ENCODE measurements around the gene FASTKD3.
"Not testable (repeated sequence)": the region's sequence is repeated elsewhere in the genome, so short reads cannot be mapped to it uniquely, and the experiment has no call there.

FASTKD3 gene, protein sequence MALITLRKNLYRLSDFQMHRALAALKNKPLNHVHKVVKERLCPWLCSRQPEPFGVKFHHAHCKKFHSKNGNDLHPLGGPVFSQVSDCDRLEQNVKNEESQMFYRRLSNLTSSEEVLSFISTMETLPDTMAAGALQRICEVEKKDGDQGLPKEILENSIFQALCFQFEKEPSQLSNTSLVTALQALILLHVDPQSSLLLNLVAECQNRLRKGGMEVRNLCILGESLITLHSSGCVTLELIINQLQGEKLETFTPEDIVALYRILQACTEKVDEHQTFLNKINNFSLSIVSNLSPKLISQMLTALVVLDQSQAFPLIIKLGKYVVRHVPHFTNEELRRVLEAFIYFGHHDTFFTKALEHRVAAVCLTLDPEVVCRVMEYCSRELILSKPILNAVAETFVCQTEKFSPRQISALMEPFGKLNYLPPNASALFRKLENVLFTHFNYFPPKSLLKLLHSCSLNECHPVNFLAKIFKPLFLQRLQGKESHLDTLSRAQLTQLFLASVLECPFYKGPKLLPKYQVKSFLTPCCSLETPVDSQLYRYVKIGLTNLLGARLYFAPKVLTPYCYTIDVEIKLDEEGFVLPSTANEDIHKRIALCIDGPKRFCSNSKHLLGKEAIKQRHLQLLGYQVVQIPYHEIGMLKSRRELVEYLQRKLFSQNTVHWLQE

DNA sequence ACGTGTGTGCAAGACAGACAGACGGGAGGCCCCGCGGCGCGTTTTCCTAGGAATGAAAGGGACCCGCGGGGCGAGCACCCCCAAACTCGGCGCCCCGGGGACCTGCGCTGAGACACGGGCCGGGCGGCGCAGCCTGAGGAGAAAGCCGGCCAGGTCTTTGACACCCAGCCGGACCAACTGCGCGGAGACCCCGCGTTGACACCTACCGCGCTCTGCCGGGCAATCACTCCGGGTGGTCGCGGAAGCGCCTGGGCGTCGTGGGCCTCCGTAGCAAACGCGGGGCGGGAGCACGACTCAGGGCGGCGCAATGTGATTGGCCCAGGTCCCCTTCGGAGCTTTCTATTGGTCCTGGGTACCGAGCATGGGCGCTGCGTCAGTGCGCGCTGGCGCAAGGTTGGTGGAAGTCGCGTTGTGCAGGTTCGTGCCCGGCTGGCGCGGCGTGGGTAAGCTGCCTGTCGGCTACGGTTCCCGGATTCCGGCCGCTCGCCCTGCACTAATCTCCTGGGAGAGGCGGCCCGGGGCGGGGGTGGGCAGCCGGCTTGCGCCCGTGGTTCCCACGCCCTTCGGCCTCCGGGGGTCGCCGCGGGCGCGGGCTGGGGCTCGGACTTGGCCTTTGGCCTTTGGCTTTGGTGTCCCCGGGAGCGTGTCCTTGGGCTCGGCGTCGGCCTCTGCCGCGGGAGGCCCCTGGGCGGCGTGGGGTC lies at the start of gene FASTKD3, which contains the start of gene MTRR:
Gene FASTKD3 (minus strand): TSS at position 259 of the 701 bp plus-strand sequence. CDS start 948 bp downstream, outside the sequence.
Gene MTRR (plus strand): TSS at position 376 of the 701 bp plus-strand sequence. CDS start 1,647 bp downstream, outside the sequence.
- peak; percentile 44 to 92 (median 89) for DNase-seq

DNA sequence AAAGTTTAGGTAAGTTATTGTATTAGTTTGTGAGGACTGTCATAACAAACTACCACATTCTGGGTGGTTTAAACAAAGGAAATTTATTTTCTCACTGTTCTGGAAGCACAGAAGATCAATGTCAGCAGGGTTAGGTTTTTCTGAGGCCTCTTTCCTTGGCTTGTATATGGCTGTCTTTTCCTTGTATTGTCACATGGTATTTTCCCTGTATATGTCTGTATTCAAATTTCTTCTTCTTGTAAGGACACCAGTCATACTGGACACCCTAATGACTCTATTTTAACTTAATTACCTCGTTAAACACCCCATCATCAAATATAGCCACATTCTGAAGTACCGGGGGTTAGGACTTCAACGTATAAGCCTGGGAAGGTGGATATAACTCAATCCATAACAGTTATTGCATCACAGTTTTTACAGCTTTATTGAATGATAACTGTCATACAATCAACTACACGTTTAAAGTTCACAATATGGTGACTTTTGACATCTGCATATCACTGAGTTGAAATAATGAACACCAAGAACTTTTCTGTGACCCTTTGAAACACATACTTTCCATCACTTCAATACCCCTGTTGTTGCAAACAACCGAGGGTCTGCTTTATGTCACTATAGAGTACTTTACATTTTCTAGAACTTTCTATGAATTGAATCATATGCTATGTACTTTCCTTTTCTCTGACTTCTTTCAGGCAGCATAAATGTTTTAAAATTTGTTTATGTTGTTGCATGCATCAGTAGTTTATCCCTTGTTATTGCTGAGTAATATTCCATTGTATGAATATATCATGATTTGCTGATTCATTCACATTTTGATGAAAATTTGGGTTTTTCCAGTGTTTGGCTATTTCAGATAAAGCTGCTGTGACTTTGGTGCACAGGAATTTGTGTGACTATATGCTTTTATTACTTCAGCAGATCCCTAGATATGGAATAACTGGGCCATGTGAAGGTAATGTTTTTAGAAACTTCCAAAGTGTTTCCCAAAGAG lies 48.6 kb upstream of the FASTKD3 start:
- no peak for DNase-seq

DNA sequence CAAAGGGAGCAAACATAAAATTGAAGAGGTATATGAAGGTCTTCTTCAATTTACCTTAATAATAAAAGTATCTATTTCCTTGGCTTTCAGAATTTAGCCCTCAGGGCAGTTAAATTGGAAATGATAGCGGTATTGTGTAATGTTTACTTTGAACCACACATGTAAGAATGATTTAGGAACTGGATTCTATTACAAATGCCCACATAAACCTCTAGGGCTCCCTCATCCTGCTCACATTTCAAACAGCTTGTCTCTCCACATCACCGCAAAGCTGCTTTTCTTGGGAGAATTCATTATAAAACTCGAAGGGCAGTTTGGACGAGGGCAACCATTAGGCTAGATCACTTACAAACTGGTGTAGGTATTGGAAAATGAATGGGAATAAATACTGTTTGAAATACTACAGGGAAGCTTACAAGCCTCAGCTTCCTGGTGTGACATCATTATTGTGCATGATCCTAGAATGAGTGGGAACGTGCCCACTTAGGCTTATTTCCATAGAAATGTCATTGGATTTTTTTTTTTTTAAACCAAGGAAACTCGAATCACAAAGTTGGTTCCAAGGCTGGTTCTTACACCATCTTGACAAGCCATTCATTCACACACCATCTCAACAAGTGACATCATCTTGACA lies 47.5 kb upstream of the FASTKD3 start:
- no peak for DNase-seq

DNA sequence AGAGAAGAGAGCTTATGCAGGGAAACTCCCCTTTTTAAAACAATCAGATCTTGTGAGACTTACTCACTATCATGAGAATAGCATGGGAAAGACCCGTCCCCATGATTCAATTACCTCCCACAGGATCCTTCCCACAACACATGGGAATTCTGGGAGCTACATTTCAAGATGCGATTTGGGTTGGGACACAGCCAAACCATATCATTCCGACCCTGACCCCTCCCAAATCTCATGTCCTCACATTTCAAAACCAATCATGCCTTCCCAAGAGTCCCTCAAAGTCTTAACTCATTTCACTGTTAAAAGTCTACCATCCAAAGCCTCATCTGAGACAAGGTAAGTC lies 42.6 kb upstream of the FASTKD3 start:
- not testable (repeated sequence) for DNase-seq

DNA sequence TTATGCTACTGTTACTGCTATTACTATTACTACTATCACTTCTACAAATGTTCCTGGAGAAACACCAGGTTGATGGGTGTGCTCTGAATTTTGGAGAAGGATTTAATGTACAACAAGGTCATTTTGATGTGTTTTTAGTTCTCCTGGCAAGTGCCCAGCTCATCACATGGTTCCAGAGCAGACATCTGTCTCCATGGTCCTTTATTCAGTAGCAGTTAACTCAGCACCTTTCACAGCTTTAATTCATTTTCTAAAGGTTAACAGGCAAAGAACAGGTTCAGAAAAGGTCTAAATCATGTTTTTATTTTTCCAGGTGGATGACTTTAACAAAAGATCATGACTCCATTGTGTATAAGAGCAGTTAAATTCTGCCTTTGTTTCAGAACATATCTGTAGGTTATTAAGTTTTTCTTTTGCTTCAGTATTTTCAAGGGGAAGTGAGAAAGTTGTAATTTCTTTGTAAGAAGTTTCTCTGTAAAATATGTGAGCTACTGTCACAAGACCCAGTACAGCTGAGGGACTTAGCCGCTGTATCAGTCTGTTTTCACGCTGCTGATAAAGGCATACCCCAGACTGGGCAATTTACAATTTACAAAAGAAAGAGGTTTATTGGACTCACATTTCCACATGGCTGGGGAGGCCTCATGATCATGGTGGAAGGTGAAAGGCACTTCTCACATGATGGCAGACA lies 42.1 kb upstream of the FASTKD3 start:
- DNase-seq = peak in 1 of 14 donors; percentile 1

DNA sequence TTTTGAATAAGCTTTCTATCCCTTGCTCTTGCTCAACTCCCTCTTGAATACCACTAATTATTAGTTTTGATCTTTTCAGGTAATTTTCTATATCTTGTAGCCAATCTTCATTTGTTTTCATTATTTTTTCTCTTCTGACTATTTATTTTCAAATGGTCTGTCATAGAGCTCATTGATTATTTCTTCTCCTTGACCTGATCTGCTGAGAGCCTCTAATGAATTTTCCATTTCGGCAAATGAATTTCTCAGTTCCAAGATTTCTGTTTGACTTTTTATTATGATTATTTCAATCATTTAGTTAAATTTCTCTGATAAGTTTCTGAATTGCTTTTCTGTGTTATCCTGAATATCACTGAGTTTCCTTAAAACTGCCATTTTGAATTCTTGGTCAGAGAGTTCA lies 39.5 kb upstream of the FASTKD3 start:
- DNase-seq = no peak

DNA sequence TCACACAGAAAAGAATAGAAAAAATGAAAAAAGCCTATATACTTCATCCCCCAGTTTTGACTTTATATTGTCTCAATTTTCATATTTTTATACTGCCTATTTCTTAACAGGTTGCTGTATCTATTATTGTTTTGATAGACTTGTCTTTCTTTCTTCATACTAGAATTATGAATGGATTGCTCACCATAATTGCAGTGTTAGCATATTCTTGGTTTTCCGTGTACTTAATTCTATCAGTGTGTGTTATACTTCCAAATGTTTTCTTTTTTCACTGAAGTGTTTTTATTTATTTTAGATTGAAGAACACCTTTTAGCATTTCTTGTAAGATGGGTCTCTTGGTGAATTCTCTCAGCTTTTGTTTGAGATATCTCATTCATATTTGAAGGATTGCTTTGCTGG lies 38.8 kb upstream of the FASTKD3 start:
- DNase-seq = no peak

DNA sequence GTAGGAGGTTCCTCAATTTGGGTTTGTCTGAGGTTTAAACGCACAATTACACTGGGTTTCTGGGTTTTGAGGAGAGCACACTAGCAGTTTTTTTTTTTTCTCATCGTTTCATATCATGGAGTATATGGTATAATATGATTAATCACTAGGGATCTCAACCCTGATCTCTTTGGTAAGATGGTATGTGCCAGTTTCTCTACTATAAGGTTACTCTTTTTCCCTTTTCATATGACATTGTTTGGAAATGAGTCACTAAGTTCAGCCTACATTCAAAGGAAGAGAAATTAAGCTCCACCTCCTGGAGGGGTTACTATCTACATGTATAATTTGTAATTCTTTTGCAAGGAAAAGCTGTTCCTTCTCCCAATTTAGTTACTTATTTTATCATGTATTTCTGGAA lies 35.3 kb upstream of the FASTKD3 start:
- DNase-seq = no peak

DNA sequence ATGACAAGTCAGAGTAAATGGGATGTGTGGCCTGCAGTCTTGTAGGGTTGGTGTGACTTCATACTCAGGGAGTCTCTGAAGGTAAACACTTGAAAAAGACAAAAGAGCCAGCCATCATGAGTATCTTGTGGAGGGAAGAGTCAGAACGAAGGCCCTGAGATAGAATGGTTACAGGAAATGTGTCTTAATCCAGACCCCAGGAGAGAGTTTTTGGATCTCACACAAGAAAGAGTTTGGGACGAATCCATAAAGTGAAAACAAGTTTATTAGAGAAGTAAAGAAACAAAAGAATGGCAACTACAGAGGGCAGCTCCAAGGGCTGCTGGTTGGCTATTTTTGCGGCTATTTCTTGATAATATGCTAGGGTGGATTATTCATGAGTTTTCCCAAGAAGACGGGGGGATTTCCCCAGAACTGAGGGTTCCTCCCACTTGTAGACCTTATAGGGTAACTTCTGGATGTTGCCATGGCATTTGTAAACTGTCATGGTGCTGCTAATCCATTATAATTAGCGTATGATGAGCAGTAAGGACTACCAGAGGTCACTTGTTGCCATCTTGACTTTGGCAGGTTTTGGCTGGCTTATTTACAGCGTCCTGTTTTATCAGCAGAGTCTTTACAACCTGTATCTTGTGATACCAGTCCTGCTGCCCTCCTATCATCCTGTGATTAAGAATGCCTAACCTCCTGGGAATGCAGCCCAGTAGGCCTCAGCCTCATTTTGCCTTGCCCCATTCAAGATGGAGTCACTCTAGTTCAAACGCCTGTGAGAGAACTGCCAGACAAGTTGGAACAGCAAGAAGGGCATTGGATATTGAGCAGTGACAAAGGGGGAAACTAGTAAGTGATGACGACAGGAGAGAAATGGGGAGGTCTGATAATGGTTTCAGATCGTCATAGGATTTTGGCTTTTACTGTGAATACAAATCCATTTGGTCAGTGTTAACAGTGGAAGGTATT lies 34.1 kb upstream of the FASTKD3 start:
- no peak for DNase-seq

DNA sequence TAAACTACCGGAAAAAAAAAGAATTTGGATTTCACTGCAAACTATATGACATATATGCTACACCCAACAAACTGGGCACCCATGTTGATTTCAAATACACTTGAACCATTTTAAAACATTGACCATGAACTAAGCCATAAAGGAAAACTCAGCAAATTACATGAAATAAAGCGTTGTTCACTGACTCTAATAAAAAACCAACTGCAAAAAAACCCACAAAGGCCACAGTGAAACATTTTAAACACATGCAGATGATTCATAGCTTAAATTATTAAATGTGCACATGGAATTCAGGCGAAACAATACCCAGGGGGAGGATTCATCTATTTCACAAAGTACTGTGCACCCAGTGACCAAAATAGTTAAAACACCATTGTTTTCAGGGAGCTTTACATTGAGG lies 33.4 kb upstream of the FASTKD3 start:
- no peak for DNase-seq

DNA sequence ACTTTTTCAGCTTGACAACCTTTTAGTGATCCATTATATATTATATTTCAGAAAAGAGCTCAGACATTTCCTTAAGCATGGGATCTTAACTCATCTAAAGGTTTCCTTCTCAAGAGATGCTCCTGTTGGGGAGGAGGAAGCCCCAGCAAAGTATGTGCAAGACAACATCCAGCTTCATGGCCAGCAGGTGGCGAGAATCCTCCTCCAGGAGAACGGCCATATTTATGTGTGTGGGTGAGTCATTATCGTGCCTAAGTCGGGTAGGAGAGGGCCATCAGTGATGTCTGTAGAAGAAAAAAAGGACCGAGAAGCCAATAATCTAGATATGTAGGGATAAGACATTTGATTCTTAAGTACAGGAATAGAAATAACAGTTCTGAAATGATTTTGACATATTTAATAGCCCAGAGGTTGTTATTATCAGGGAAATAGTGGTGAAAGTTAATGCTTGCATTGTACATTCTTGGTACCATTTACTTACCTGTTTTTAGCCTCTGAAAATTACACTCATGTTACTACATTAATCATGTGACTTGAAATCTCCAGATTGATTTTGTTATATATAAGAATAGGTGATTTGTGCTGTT lies 28.3 kb upstream of the FASTKD3 start:
- DNase-seq = no peak

DNA sequence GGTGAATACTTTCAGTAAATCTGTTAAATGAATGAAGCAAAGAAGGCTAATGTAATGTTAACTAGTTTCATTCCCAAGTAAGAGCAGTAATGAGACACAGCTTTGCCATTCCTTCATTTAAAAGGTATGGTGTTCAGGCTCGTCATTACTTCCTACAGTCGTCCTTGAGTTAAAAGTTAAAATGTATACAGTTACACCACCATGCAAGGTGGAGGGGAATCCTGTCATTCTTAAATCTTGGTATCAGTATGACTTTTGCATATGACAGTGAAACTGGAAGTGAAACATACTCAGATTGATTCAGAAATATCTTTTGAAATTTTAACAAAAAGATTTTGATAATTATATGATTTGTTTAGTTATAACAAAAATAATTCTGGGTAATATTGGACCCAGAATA lies 26.0 kb upstream of the FASTKD3 start:
- DNase-seq = no peak

DNA sequence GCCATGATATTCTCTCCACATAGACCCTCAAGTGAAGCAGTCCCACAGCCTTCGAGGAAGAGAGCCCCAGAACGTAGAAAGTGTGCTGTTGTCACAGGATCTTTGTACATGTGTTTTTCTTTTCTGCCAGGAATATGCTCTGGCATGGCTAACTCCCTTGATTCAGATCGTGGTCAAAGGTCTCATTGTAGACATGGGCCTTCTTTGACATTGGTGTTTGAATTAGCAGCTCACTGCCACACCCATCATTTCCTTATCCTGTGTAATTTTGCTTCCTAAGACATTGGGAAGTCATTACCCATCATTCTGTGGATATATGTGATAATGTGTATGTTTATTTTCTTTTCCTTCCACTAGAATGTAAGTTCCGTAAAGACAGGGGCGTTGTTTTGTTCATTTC lies 25.6 kb upstream of the FASTKD3 start:
- DNase-seq = no peak

DNA sequence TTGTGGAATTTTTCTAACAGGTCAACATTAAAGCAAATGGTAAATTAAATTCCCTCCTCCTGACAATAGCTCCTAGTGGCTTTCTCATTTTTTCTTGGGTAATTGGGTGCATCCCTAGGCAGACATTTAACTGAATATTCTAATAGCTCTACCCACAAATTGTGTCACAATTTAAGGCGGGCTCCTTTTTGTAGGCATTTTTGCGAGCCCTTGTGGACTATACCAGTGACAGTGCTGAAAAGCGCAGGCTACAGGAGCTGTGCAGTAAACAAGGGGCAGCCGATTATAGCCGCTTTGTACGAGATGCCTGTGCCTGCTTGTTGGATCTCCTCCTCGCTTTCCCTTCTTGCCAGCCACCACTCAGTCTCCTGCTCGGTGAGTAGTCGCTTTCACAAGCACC lies 20.1 kb upstream of the FASTKD3 start:
- DNase-seq = no peak

DNA sequence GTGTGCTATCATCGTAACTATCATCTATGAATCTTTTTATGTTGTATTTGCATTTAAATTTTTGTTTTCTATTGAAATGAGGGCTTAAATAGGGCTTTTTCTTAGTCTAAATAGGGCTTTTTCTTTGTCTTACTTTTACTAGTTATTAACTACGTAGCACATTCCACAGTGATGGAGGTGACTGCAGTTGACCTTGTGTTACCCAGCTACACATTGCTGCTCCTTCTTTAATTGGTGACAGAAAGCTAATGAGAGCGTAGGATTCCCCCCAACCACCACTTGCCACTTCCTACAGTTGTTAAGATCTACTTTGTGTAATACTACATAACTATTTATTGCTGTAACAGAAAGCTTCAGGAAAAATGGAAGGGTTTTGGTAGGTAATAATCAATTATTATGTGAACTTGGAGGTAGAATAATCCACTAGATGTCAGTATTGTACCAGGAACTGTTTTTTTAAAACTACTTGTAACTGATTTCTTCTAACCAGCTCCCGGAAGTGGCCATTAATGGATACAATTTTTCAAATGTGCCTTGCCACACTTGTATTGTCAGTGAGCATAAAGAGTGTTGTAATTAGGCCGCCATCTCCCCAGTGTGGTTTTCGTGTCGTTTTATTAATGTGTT lies 18.1 kb upstream of the FASTKD3 start:
- DNase-seq = peak in 1 of 14 donors; percentile 5

DNA sequence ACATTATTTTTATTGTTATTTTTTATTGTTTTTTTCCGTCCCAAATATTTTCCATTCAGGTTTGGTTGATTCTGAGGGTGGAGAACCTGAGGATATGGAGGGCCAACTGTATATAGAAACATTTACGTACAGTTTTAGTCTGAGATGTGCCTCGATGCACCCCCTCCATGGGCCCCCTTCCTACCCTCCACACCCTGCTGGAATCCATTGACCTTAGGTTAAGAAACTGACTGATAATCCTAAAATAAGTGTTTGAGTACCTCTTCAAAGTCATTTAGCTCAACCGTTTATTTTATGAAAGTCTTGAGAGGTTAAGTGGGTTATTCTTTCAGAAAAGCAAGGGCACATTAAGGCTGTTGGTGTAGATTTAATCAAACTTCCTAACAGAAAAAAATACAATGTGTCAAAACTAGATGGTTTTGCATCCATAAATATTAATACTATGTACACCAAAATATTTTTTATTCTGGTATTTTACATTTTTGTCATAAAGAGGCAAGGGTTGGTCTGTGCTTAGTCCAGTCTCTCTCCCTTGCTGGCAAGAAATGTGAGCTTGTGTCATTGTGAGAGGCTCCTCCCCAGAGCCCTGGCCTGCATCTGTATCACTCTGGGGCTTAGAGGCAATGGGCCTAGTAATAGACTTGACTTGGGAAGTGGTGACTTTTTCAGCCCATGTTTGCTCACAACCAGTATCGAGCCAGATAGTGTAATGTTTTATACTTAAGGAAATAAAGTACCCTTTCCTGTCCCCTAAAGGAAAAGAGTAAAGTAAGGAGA lies 15.8 kb upstream of the FASTKD3 start:
- peak in 3 of 14 donors; percentile 14 to 37 (median 22) for DNase-seq

DNA sequence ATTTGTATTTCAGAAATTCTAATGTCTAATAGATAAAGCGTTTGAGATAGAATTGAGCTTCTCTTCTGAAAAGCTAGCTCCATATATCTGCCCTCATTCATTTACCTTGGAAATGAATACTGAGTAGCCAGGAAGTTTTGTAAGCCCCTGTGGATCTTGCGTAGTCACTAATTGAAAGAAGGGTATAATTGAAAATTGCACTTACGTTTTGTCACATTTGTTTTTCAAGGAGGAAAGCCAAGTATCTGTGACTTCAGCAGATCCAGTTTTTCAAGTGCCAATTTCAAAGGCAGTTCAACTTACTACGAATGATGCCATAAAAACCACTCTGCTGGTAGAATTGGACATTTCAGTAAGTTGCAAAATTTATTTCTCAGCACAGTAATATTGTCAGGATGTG lies 14.1 kb upstream of the FASTKD3 start:
- DNase-seq = no peak

DNA sequence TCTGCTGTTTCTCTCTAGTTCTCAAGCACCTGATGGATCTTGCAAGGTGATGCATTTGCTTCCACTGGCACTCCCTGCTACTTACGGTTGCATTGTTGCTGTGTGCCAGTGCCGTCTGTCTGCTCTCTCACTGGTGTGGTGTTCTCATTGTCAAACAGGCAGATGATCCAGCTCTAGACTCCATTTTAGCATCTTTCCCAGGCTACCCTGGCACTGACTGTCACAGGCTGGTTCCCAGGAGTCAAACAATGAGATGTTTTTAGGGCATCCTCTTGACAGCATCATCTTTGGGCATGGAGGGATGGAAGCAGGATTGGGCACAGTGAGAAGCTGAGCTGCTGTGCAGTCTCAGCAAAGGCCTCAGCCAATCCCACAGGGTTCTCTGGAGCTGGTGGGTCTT lies 13.0 kb upstream of the FASTKD3 start:
- peak in 7 of 14 donors; percentile 10 to 77 (median 50) for DNase-seq
